Measurements from ENCODE around the gene EBP.

DNA sequence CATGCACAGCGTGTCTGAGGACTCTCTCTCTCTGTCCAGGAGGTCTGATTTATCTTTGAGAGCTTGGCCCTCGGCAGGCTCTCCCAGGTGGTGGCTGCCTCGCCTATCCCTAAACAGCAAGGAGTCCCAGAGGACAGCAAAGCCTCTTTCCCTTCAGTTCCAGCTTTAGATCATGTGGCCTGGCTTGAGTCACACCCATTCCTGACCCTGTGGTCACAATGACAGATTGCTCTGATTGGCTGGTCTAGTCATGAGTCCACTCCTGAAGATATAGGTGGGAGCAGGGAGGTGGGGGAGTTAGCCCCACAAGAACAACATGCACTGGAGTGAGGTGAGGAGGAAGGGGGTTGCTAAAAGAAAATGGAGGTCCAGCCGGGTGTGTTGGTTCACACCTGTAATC lies 24.9 kb upstream of the EBP start:
- TF ChIP-seq EZH2 (IDR thresholded peaks at IDR 0.05; ENCODE audit: borderline replicate concordance, low read depth, low read length) (no peak), GATAD2B (IDR thresholded peaks at IDR 0.05; ENCODE audit: borderline replicate concordance) (no peak), UBTF (IDR thresholded peaks at IDR 0.05; ENCODE audit: borderline replicate concordance in 1 of 2, low read depth in 2 of 2, low read length in 2 of 2) (no peak), POLR2A (conservative IDR thresholded peaks at IDR 0.05) (no peak)
